ENCODE results near the gene WDR89.
A peak's percentile ranks its signal among the peaks of the same experiment; 100 is the strongest.

Gene WDR89

DNA sequence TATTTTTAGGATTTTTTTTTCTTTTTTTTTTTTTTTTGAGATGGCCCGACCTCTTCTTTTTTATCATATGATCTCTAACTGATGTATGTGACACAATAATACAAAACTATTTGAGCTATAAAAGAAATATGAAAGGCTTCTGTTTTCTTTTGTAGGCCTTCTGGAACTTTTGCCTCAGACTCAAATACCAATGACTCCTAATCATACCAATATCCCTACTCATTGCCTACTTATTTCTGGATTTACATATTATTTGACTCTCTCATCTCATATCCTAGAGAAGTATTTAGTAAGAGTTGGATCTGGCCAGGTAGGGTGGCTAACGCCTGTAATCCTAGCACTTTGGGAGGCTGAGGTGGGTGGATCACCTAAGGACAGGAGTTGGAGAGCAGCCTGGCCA lies 12.7 kb upstream of the WDR89 start:
- no peak overlapping the region for H3K27ac ChIP-seq
- TF ChIP-seq ZFX (IDR thresholded peaks at IDR 0.05; ENCODE audit: borderline replicate concordance) = no peak

- no peak for TF ChIP-seq ZFX (IDR thresholded peaks at IDR 0.05; ENCODE audit: borderline replicate concordance)
- TF ChIP-seq, protein P1, sequence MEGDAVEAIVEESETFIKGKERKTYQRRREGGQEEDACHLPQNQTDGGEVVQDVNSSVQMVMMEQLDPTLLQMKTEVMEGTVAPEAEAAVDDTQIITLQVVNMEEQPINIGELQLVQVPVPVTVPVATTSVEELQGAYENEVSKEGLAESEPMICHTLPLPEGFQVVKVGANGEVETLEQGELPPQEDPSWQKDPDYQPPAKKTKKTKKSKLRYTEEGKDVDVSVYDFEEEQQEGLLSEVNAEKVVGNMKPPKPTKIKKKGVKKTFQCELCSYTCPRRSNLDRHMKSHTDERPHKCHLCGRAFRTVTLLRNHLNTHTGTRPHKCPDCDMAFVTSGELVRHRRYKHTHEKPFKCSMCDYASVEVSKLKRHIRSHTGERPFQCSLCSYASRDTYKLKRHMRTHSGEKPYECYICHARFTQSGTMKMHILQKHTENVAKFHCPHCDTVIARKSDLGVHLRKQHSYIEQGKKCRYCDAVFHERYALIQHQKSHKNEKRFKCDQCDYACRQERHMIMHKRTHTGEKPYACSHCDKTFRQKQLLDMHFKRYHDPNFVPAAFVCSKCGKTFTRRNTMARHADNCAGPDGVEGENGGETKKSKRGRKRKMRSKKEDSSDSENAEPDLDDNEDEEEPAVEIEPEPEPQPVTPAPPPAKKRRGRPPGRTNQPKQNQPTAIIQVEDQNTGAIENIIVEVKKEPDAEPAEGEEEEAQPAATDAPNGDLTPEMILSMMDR (IDR thresholded peaks at IDR 0.05) = no peak
- H3K27ac ChIP-seq = no peak overlapping the region
Measured at GRCh38 chr14:63652406-63652805, 10.7 kb upstream of the WDR89 start.

DNA sequence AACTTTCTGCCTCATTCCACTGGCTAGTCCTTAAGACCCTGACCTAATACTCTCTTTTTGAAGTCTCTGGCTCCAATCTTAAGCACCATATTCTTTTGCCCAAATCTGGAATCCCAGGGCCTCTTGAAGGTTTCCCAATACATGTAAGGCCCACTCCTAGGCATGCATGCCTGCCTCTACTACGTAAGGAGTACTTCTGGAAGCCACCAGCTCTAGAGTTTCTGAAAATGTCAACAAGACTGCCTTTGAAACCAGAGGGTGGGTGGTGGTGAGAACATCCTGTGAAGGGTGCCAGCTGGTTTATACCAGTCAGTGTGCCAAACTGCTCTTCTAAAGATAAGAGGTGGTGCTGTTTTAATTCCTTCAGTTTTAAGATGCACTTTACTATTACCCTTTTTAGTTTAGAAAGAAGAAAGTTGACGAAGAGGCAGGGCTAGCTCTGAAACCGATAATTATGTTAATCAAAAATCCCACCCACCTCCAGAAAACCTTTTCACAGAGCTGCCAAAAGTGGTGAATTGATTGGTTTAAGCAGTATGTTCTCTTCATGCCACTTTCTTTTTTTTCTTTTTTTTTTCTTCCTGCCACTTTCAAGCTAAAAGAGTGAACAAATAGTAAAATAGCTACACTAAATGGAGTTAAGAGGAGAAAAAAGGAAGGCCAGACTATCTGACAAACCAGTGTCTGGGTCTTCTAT lies 8.7 kb upstream of the WDR89 start:
- TF ChIP-seq ZFX (IDR thresholded peaks at IDR 0.05; ENCODE audit: borderline replicate concordance) = no peak
- TF ChIP-seq, protein P1 (IDR thresholded peaks at IDR 0.05) = no peak
- H3K27ac ChIP-seq = no peak overlapping the region

DNA sequence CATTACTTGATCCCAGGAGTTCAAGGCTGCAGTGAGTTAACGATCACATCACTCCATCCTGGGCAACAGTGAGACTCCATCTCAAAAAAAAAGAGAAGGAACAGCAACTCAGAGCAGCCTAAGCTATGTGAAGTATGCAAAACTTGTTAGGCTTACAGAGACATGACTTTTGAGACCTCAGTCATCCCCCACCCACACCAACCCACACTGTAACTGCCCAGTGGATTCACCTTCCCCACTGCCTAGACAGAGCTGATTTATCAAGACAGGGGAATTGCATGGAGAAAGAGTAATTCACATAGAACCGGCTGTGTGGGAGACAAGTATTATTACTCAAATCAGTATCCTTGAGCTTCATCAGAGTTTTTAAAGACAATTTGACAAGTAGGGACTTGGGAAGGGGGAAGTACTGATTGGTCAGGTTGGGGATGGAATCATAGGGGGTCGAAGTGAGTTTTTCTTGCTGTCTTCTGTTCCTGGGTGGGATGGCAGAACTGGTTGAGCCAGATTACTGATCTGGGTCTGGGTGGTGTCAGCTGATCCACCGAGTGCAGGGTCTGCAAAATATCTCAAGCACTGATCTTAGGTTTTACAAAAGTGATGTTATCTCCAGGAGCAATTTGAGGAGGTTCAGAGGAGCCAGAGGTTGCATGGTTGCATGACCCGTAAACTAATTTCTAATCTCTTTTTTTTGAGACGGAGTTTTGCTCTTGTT lies 6.2 kb upstream of the WDR89 start:
- TF ChIP-seq ZFX (IDR thresholded peaks at IDR 0.05; ENCODE audit: borderline replicate concordance) = no peak
- TF ChIP-seq, protein P1 (IDR thresholded peaks at IDR 0.05) = no peak
- no peak overlapping the region for H3K27ac ChIP-seq

DNA sequence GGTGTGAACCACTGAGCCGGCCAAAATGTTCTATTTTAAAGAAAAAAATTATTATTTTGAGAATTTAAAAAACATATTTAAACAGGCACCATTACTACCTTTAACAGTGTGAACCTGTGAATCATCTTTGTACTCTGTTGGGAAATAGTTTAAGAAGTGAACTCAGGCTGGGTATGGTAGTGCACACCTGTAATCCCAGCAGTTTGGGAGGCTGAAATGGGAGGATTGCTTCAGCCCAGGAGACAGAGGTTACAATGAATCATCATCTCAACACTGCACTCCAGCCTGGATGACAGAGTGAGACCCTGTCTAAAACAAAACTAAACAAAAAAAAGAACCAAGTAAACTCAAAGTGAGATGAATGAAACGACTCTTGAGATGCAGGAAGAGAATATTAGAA lies 3.1 kb upstream of the WDR89 start:
- no peak for TF ChIP-seq ZFX (IDR thresholded peaks at IDR 0.05; ENCODE audit: borderline replicate concordance)
- TF ChIP-seq, protein P1 (IDR thresholded peaks at IDR 0.05) = no peak
- H3K27ac ChIP-seq = no peak overlapping the region

DNA sequence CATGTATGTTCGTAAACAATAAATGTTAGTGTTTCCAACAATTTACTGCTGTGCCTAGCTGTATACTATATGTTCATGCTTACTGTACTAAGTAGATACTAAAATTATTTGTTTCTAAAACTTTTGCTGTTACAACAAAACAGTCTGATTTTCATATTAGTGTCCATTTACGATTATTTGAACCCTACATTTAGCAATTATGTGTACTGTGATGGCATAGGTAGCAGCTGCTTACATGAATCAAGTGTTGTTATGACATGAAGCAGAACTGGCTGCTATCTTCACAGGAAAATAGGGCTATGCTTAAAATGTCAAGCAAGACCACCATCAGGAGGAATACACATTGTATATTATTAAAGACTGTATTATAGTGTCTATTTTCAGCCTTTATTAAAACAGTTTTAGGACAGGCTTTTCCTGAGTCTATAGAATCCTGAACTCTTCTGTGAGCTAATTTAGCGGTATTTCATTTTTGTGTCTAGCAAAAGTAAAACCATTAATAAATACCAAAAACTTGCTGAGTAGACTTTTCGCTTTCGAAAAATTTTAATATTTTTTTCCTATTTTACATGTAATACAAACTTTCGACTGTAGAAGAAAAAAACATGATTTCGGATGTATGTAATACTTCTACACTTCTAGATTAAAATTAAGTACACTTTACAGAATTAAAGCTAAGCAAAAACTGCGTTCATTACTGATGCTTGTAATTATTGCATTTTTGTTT lies 1.1 kb upstream of the WDR89 start:
- TF ChIP-seq, protein P1 (IDR thresholded peaks at IDR 0.05) = no peak
- no peak for TF ChIP-seq ZFX (IDR thresholded peaks at IDR 0.05; ENCODE audit: borderline replicate concordance)
- H3K27ac ChIP-seq = peak overlapping the region; percentile 98

- TF ChIP-seq, protein P1 (IDR thresholded peaks at IDR 0.05) = no peak
- no peak for TF ChIP-seq ZFX (IDR thresholded peaks at IDR 0.05; ENCODE audit: borderline replicate concordance)
- peak overlapping the region; percentile 98 for H3K27ac ChIP-seq
Measured at GRCh38 chr14:63642229-63642611, 549 bp upstream of the WDR89 start.

All from 22Rv1 (cell line).